ENCODE results near the gene NMRK1. TPM values are rescaled to one million over a fixed set of nuclear protein-coding genes. Genes with fewer than 3 reads are reported as not detected.

NMRK1 gene
- total and polyA plus RNA-seq, 2 of the 13 experiments (the other 11 are each of a cell fraction or from before 2014, with no cell fraction given) = 9.1 to 12.9 TPM

- TF ChIP-seq SAFB2 (CRISPR knock-in tag; IDR thresholded peaks at IDR 0.05; ENCODE audit: borderline replicate concordance, low read depth) (no peak), CENPT (CRISPR knock-in tag; IDR thresholded peaks at IDR 0.05; ENCODE audit: low read depth) (no peak), ZNF329 (CRISPR knock-in tag; IDR thresholded peaks at IDR 0.05; ENCODE audit: low read depth) (no peak), CAMTA2 (CRISPR knock-in tag; IDR thresholded peaks at IDR 0.05; ENCODE audit: borderline replicate concordance) (no peak), CEBPB (IDR thresholded peaks at IDR 0.05; ENCODE audit: borderline replicate concordance, low read depth, low read length) (no peak), ZHX1 (CRISPR knock-in tag; IDR thresholded peaks at IDR 0.05; ENCODE audit: low read depth) (no peak), ZNF576 (CRISPR knock-in tag; IDR thresholded peaks at IDR 0.05) (no peak), IKZF5 (CRISPR knock-in tag; IDR thresholded peaks at IDR 0.05) (no peak; the same call in none of the 2 replicates), CBX1 (IDR thresholded peaks at IDR 0.05; ENCODE audit: low read depth) (peak; percentile 13), CHCHD3 (CRISPR knock-in tag; IDR thresholded peaks at IDR 0.05) (no peak; the same call in 1 of the 2 replicates), MLX (CRISPR knock-in tag; IDR thresholded peaks at IDR 0.05) (no peak), NFKB2 (CRISPR knock-in tag; IDR thresholded peaks at IDR 0.05; ENCODE audit: borderline replicate concordance) (no peak; the same call in 1 of the 2 replicates), GATA4 (IDR thresholded peaks at IDR 0.05; ENCODE audit: borderline replicate concordance, low read depth) (no peak; the same call in 1 of the 2 replicates), ONECUT2 (CRISPR knock-in tag; IDR thresholded peaks at IDR 0.05) (no peak), ZNF326 (CRISPR knock-in tag; IDR thresholded peaks at IDR 0.05; ENCODE audit: borderline replicate concordance) (no peak), SALL2 (CRISPR knock-in tag; IDR thresholded peaks at IDR 0.05) (no peak), SP5 (CRISPR knock-in tag; IDR thresholded peaks at IDR 0.05; ENCODE audit: borderline replicate concordance, low read depth) (no peak), HNRNPK (IDR thresholded peaks at IDR 0.05; ENCODE audit: low read depth, low read length, poor library complexity, severe bottlenecking) (no peak), GMEB2 (CRISPR knock-in tag; IDR thresholded peaks at IDR 0.05; ENCODE audit: low read depth) (no peak), FOXK2 (IDR thresholded peaks at IDR 0.05) (no peak), NONO (IDR thresholded peaks at IDR 0.05) (no peak), NONO (CRISPR knock-in tag; conservative IDR thresholded peaks at IDR 0.05) (no peak)
Observed at GRCh38 chr9:75027187-75028107, 60.5 kb downstream of the NMRK1 start (continued).

Data from HepG2 (cell line).